Fibroblast of lung (primary cell): ENCODE data around the gene STX17.

Experiments used
- CTCF ChIP-seq, 2 donors: IDR thresholded peaks in 1 of 2; conservative IDR thresholded peaks in 1 of 2; 1 replicate in 1 of 2; 2 replicates in 1 of 2; pipeline ENCODE4 v1.5.1; 2011 to 2012; ENCODE audit warnings: low read length in 2 of 2, control low read depth in 1 of 2, inconsistent platforms in 1 of 2, low read depth in 1 of 2, mild to moderate bottlenecking in 1 of 2
- EZH2 ChIP-seq: IDR thresholded peaks from 2 replicates; pipeline ENCODE4 v1.5.1; 2012; ENCODE audit warnings: low read length, control low read depth, mild to moderate bottlenecking; ENCODE audit errors: missing control alignments

GRCh38 chr9:99998866-99999265 is 92.4 kb downstream of the STX17 start:
- TF ChIP-seq CTCF (conservative IDR thresholded peaks at IDR 0.05 in 1 of 2, IDR thresholded peaks at IDR 0.05 in 1 of 2; ENCODE audit: low read depth in 1 of 2, low read length in 2 of 2), result no peak
- no peak for TF ChIP-seq EZH2
